Endothelial cell of umbilical vein (primary cell): ENCODE measurements around the gene PDAP1.

Source experiments
- CTCF ChIP-seq, 2 donors: IDR thresholded peaks; 1 replicate in 1 of 2; 2 replicates in 1 of 2; pipeline ENCODE4 v1.5.1; 2011; ENCODE audit warnings: low read length in 2 of 2, mild to moderate bottlenecking in 2 of 2, moderate library complexity in 2 of 2, control low read depth in 1 of 2, inconsistent platforms in 1 of 2, low read depth in 1 of 2; ENCODE audit not compliant: insufficient read depth in 1 of 2; ENCODE audit errors: extremely low read depth in 1 of 2
- MAX ChIP-seq: IDR thresholded peaks from 2 replicates; pipeline ENCODE4 v1.6.1; 2011; ENCODE audit not compliant: insufficient read depth, insufficient read length
- MYC ChIP-seq: IDR thresholded peaks from one replicate; pipeline ENCODE4 v1.6.1; 2011; ENCODE audit warnings: mild to moderate bottlenecking, low read depth, low read length
- POLR2A ChIP-seq: IDR thresholded peaks from 2 replicates; pipeline ENCODE4 v1.6.1; 2012; ENCODE audit warnings: low read depth, mild to moderate bottlenecking, control low read depth, low read length
- POLR2AphosphoS5 ChIP-seq: IDR thresholded peaks from 2 replicates; pipeline ENCODE4 v1.6.1; 2012; ENCODE audit warnings: low read depth, mild to moderate bottlenecking, control low read depth, low read length, moderate library complexity; ENCODE audit not compliant: insufficient read depth

- TF ChIP-seq CTCF (IDR thresholded peaks at IDR 0.05; ENCODE audit: extremely low read depth in 1 of 2, insufficient read depth in 1 of 2, low read depth in 1 of 2, low read length in 2 of 2) (no peak), POLR2AphosphoS5 (no peak), MYC (no peak), POLR2A (no peak), MAX (no peak)
Observed at GRCh38 chr7:99372275-99373090, 35.9 kb downstream of the PDAP1 start.
